Progenitor cell of endocrine pancreas (in vitro differentiated cells): ENCODE measurements around the gene MAP1LC3A. TPM values are rescaled to one million over a fixed set of nuclear protein-coding genes. Genes with fewer than 3 reads are reported as not detected.
"Not testable (repeated sequence)": the region's sequence is repeated elsewhere in the genome, so short reads cannot be mapped to it uniquely, and the experiment has no call there.

Experiments used
- DNase-seq: peaks from one replicate; pipeline ENCODE4 v3.0.0; 2021; ENCODE audit warnings: low spot score; ENCODE audit not compliant: unreplicated experiment
- H3K27ac Mint-ChIP-seq: 2 replicates; pipeline ENCODE4 v1.8.0; 2021; ENCODE audit warnings: mild to moderate bottlenecking, moderate library complexity, mixed read lengths
- H3K27me3 Mint-ChIP-seq: 2 replicates; pipeline ENCODE4 v1.8.0; 2021; ENCODE audit warnings: mixed read lengths
- H3K36me3 Mint-ChIP-seq: 2 replicates; pipeline ENCODE4 v1.8.0; 2022; ENCODE audit warnings: mixed read lengths; ENCODE audit not compliant: insufficient read depth
- H3K4me1 Mint-ChIP-seq: 2 replicates; pipeline ENCODE4 v1.8.0; 2021; ENCODE audit warnings: low read depth, mixed read lengths
- H3K4me3 Mint-ChIP-seq: 2 replicates; pipeline ENCODE4 v1.8.0; 2021; ENCODE audit warnings: low read depth, mild to moderate bottlenecking, moderate library complexity, mixed read lengths
- H3K9me3 Mint-ChIP-seq: 2 replicates; pipeline ENCODE4 v1.8.0; 2021; ENCODE audit warnings: low read depth, mixed read lengths
- CTCF ChIP-seq: fragments of 200-600 bp; sonication (generic); IDR thresholded peaks from one replicate; pipeline ENCODE4 v1.5.0; 2021; ENCODE audit warnings: antibody characterized with exemption, mild to moderate bottlenecking; ENCODE audit not compliant: unreplicated experiment
- total RNA-seq: library from RNA; stranded (reverse); gene quantifications from 2 replicates; pipeline ENCODE4 v1.2.1, GENCODE V29; 2021

The MAP1LC3A gene
- total RNA-seq, 1 donor from 2014 or later = 52.8 TPM

GRCh38 chr20:34514897-34515483 lies 43.5 kb upstream of the MAP1LC3A start:
- Mint-ChIP-seq H3K27me3 (no peaks in the 10 kb centered on the region), H3K4me1 (peaks cover 45% of the 10 kb centered on the region), H3K9me3 (no peaks in the 10 kb centered on the region), H3K4me3 (peak overlapping the region; percentile 93), H3K36me3 (peaks cover 15% of the 10 kb centered on the region), H3K27ac (peak overlapping the region; percentile 99)
- no peak for TF ChIP-seq CTCF
- DNase-seq = no peak

- H3K4me3 Mint-ChIP-seq = peak overlapping the region; percentile 93
- no peaks in the 10 kb centered on the region for H3K27me3 Mint-ChIP-seq
- H3K27ac Mint-ChIP-seq = peak overlapping the region; percentile 99
- peaks cover 15% of the 10 kb centered on the region for H3K36me3 Mint-ChIP-seq
- DNase-seq = peak; percentile 62
- no peak for TF ChIP-seq CTCF
- peaks cover 45% of the 10 kb centered on the region for H3K4me1 Mint-ChIP-seq
- no peaks in the 10 kb centered on the region for H3K9me3 Mint-ChIP-seq
These were observed 42.9 kb upstream of the MAP1LC3A start for GRCh38 chr20:34515484-34516246.

- Mint-ChIP-seq H3K9me3 (no peaks in the 10 kb centered on the region), H3K4me1 (peaks cover 37% of the 10 kb centered on the region), H3K27me3 (no peaks in the 10 kb centered on the region), H3K4me3 (peak within 1 kb of the TSS; percentile 93), H3K27ac (peak within 1 kb of the TSS; percentile 99), H3K36me3 (peaks cover 13% of the 10 kb centered on the region)
- peak; percentile 100 for DNase-seq
- TF ChIP-seq CTCF = no peak
These were observed 42.0 kb upstream of the MAP1LC3A start, which contains the start of gene DYNLRB1 for GRCh38 chr20:34516247-34517113. TSS of gene DYNLRB1 (plus strand) at chr20:34516422. CDS start at chr20:34516459, 37 bp downstream.

GRCh38 chr20:34517114-34517505 lies 41.4 kb upstream of the MAP1LC3A start:
- H3K4me1 Mint-ChIP-seq = peaks cover 34% of the 10 kb centered on the region
- H3K4me3 Mint-ChIP-seq = peak overlapping the region; percentile 93
- no peak for TF ChIP-seq CTCF
- H3K36me3 Mint-ChIP-seq = peaks cover 15% of the 10 kb centered on the region
- H3K27ac Mint-ChIP-seq = peak overlapping the region; percentile 99
- no peaks in the 10 kb centered on the region for H3K27me3 Mint-ChIP-seq
- no peaks in the 10 kb centered on the region for H3K9me3 Mint-ChIP-seq
- DNase-seq = no peak

- DNase-seq, H3K4me3 Mint-ChIP-seq, H3K9me3 Mint-ChIP-seq, H3K27me3 Mint-ChIP-seq, H3K27ac Mint-ChIP-seq: not testable (repeated sequence)
- peaks cover 30% of the 10 kb centered on the region for H3K4me1 Mint-ChIP-seq
- peaks cover 15% of the 10 kb centered on the region for H3K36me3 Mint-ChIP-seq
These were observed 39.7 kb upstream of the MAP1LC3A start for GRCh38 chr20:34518863-34519262.

- not testable (repeated sequence) for H3K4me3 Mint-ChIP-seq, H3K27me3 Mint-ChIP-seq, H3K27ac Mint-ChIP-seq, H3K9me3 Mint-ChIP-seq, DNase-seq
- peaks cover 25% of the 10 kb centered on the region for H3K4me1 Mint-ChIP-seq
- peaks cover 14% of the 10 kb centered on the region for H3K36me3 Mint-ChIP-seq
These were observed 38.7 kb upstream of the MAP1LC3A start for GRCh38 chr20:34519841-34520240.
